Measurements from ENCODE around the gene PLCD3. TPM values are rescaled to one million over a fixed set of nuclear protein-coding genes. Genes with fewer than 3 reads are reported as not detected.
A peak's percentile ranks its signal among the peaks of the same experiment; 100 is the strongest.

Gene PLCD3
- total and polyA plus RNA-seq, 9 of the 15 experiments (the other 6 are each of a cell fraction or from before 2014, with no cell fraction given): 0.20 to 22.6 (median 7.5) TPM

GRCh38 chr17:45161288-45162024 lies 29.1 kb upstream of the PLCD3 start, which contains the start of gene HEXIM2 (continued):
- TF ChIP-seq ZNF407 (IDR thresholded peaks at IDR 0.05; ENCODE audit: low read depth) (no peak), CREB3 (tag; conservative IDR thresholded peaks at IDR 0.05; ENCODE audit: low read depth) (no peak), U2AF1 (optimal IDR thresholded peaks at IDR 0.05; ENCODE audit: low read depth, low read length) (peak; percentile 98), RHOXF2B (CRISPR knock-in tag; conservative IDR thresholded peaks at IDR 0.05) (no peak), SIX5 (IDR thresholded peaks at IDR 0.05; ENCODE audit: borderline replicate concordance in 1 of 2, insufficient read depth in 1 of 2, low read depth in 1 of 2, low read length in 2 of 2) (peak; percentile 76 to 77; a peak in 3 of 4 replicates), ZNF124 (CRISPR knock-in tag; IDR thresholded peaks at IDR 0.05) (no peak), POLR3A (IDR thresholded peaks at IDR 0.05; ENCODE audit: borderline replicate concordance, extremely low read depth, insufficient read depth, insufficient read length) (no peak), OTX1 (CRISPR knock-in tag; IDR thresholded peaks at IDR 0.05) (peak; percentile 39; the same call in 1 of the 2 replicates), NR1H2 (CRISPR knock-in tag; IDR thresholded peaks at IDR 0.05) (no peak), ZBTB26 (CRISPR knock-in tag; IDR thresholded peaks at IDR 0.05) (peak; percentile 67; the same call in 1 of the 2 replicates), HMGXB4 (CRISPR knock-in tag; IDR thresholded peaks at IDR 0.05) (peak; percentile 83; the same call in 1 of the 2 replicates)

Data from K562 (cell line).